ENCODE measurements around the gene SCO2. TPM values are rescaled to one million over a fixed set of nuclear protein-coding genes. Genes with fewer than 3 reads are reported as not detected.
A peak's percentile ranks its signal among the peaks of the same experiment; 100 is the strongest.

The SCO2 gene
- total RNA-seq, 2 donors from 2014 or later, result 3.5 to 4.5 TPM

- H3K27me3 ChIP-seq (replicated peaks; ENCODE audit: insufficient read depth), result no peaks in the 10 kb centered on the region
- no peaks in the 10 kb centered on the region for H3K36me3 ChIP-seq
- no peak overlapping the region for H3K27ac ChIP-seq
- H3K4me1 ChIP-seq (ENCODE audit: control insufficient read depth in 1 of 2, low read depth in 2 of 2), result peaks cover 4 to 6% of the 10 kb centered on the region in 2 donors
- no peak overlapping the region for H3K4me3 ChIP-seq
- no peaks in the 10 kb centered on the region for H3K9me3 ChIP-seq
- no peak for ATAC-seq (ENCODE audit: insufficient number of reproducible peaks, low FRiP score, low read depth)
- no peak for TF ChIP-seq CTCF (IDR thresholded peaks at IDR 0.05)
- DNase-seq (ENCODE audit: low spot score), result no peak
Observed at GRCh38 chr22:50479721-50480120, 45.7 kb downstream of the SCO2 start.

GRCh38 chr22:50477923-50478322 lies 47.5 kb downstream of the SCO2 start:
- DNase-seq (ENCODE audit: low spot score), result no peak
- no peak overlapping the region for H3K4me3 ChIP-seq
- no peaks in the 10 kb centered on the region for H3K36me3 ChIP-seq
- H3K27ac ChIP-seq, result no peak overlapping the region
- TF ChIP-seq CTCF (IDR thresholded peaks at IDR 0.05), result no peak
- ATAC-seq (ENCODE audit: insufficient number of reproducible peaks, low FRiP score, low read depth), result no peak
- no peaks in the 10 kb centered on the region for H3K27me3 ChIP-seq (replicated peaks; ENCODE audit: insufficient read depth)
- peaks cover 14 to 17% of the 10 kb centered on the region in 2 donors for H3K4me1 ChIP-seq (ENCODE audit: control insufficient read depth in 1 of 2, low read depth in 2 of 2)
- H3K9me3 ChIP-seq, result no peaks in the 10 kb centered on the region

- Histone ChIP-seq H3K4me1 (ENCODE audit: control insufficient read depth in 1 of 2, low read depth in 2 of 2) (peaks cover 23 to 27% of the 10 kb centered on the region in 2 donors), H3K27ac (no peak overlapping the region), H3K4me3 (no peak overlapping the region), H3K27me3 (replicated peaks; ENCODE audit: insufficient read depth) (no peaks in the 10 kb centered on the region), H3K36me3 (no peaks in the 10 kb centered on the region), H3K9me3 (no peaks in the 10 kb centered on the region)
- DNase-seq (ENCODE audit: low spot score) (no peak), ATAC-seq (ENCODE audit: insufficient number of reproducible peaks, low FRiP score, low read depth) (no peak)
- no peak for TF ChIP-seq CTCF (IDR thresholded peaks at IDR 0.05)
Observed at GRCh38 chr22:50476868-50477267, 48.5 kb downstream of the SCO2 start.

DNA sequence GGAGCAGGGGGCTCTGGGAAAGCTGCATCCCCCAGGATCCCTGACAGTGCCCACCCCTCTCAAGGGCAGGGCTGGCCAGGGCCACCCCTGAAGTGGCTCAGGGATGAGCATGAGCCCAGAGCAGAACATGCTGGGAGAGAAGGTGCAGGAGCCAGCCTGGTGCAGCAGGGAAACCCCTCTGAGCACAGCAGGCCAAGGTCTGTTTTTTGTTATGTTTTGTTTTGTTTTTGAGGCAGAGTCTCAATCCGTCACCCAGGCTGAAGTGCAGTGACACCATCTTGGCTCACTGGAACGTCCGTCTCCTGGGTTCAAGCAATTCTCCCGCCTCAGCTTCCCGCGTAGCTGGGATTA lies 49.8 kb downstream of the SCO2 start:
- no peaks in the 10 kb centered on the region for H3K36me3 ChIP-seq
- H3K27ac ChIP-seq, result no peak overlapping the region
- ATAC-seq (ENCODE audit: insufficient number of reproducible peaks, low FRiP score, low read depth) (no peak), DNase-seq (ENCODE audit: low spot score) (no peak)
- peak overlapping the region; percentile 94 for H3K4me3 ChIP-seq
- TF ChIP-seq CTCF (IDR thresholded peaks at IDR 0.05), result no peak
- no peaks in the 10 kb centered on the region for H3K27me3 ChIP-seq (replicated peaks; ENCODE audit: insufficient read depth)
- H3K9me3 ChIP-seq, result no peaks in the 10 kb centered on the region
- peaks cover 32 to 38% of the 10 kb centered on the region in 2 donors for H3K4me1 ChIP-seq (ENCODE audit: control insufficient read depth in 1 of 2, low read depth in 2 of 2)

GRCh38 chr22:50474710-50475651 lies 50.4 kb downstream of the SCO2 start, which contains the start of gene SBF1:
Gene SBF1 (minus strand): TSS chr22:50475035. CDS start chr22:50474840, 195 bp downstream.
- Histone ChIP-seq H3K4me3 (peak within 1 kb of the TSS; percentile 94), H3K27ac (peak within 1 kb of the TSS; percentile 19 to 67), H3K36me3 (no peaks in the 10 kb centered on the region), H3K9me3 (no peaks in the 10 kb centered on the region), H3K27me3 (replicated peaks; ENCODE audit: insufficient read depth) (no peaks in the 10 kb centered on the region), H3K4me1 (ENCODE audit: control insufficient read depth in 1 of 2, low read depth in 2 of 2) (peaks cover 39 to 44% of the 10 kb centered on the region in 2 donors)
- TF ChIP-seq CTCF (IDR thresholded peaks at IDR 0.05), result no peak
- peak; percentile 64 for DNase-seq (ENCODE audit: low spot score)
- ATAC-seq (ENCODE audit: insufficient number of reproducible peaks, low FRiP score, low read depth), result peak; percentile 82
